GM10248 (cell line): Measurements from ENCODE around the gene NHLRC3.
"Not testable (repeated sequence)": the region's sequence is repeated elsewhere in the genome, so short reads cannot be mapped to it uniquely, and the experiment has no call there.

Experiments used
- CTCF ChIA-PET: fragments of 300-600 bp; sonication (Branson Sonifier 250); formaldehyde crosslinking; extraction: SDS; loops from one replicate; lab custom pipeline; 2021; ENCODE audit warnings: antibody characterized with exemption; lab: Yijun Ruan, JAX
- POLR2A ChIA-PET: fragments of 350-650 bp; sonication (Branson Sonifier 250); formaldehyde crosslinking; extraction: SDS; loops from one replicate; lab custom pipeline; 2020; ENCODE audit warnings: antibody characterized with exemption; lab: Yijun Ruan, JAX
- DNase-seq: peaks from one replicate; pipeline ENCODE4 v3.0.0; 2012; ENCODE audit errors: extremely low spot score
- CTCF ChIP-seq: IDR thresholded peaks from 2 replicates; pipeline ENCODE4 v1.5.1; 2012; ENCODE audit warnings: mild to moderate bottlenecking, low read depth; ENCODE audit errors: extremely low read depth, missing control alignments, control extremely low read depth

The NHLRC3 gene

GRCh38 chr13:39037880-39038568 lies at the start of gene NHLRC3, which contains the start of gene PROSER1:
NHLRC3 (plus strand) TSS chr13:39038456; CDS start chr13:39038640, 184 bp downstream.
PROSER1 (minus strand) TSS chr13:39038089; CDS start chr13:39037242, 847 bp downstream.
- peak; percentile 85 for DNase-seq
- ChIA-PET CTCF (interaction anchor here (0.8 to 1.6 kb wide), 7 partner anchors 10 to 578 kb away, joined by 3 to 6 read pairs (median 3); no protein-coding TSS in a partner anchor), POLR2A (interaction anchor here (1.5 kb wide), 1 partner anchor 10 kb away, joined by 6 read pairs; no protein-coding TSS in a partner anchor)
- TF ChIP-seq CTCF: no peak

DNA sequence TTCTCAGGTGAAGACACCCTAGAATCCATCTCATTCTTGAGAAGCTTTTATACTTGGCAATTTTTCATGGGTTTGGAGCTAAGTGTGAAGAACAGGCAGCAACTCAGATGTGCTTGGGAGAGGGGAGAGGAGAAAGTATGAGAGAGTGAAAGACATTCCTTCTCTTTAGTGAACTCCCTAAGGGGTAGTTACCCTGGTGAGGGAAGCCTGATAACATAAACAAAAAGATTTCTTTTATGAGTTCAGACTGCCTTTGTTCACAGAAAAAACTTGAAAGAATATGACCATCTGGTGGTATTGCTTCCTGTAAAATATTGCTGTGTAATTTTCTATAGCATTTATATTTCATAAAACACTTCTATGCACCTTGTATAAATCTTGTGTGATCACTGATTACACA lies 47.6 kb upstream of the NHLRC3 start, which contains the start of gene STOML3:
TSS of gene STOML3 (minus strand) at position 139 of the 400 bp plus-strand sequence. CDS start at position 29, 110 bp downstream.
- POLR2A ChIA-PET: no interaction called here
- DNase-seq: no peak
- CTCF ChIA-PET: interaction anchor here (0.9 to 1.3 kb wide), 2 partner anchors 9 to 22 kb away, joined by 3 to 5 read pairs; no protein-coding TSS in a partner anchor
- no peak for TF ChIP-seq CTCF

- TF ChIP-seq CTCF: no peak
- ChIA-PET POLR2A (no interaction called here), CTCF (interaction anchor here (1.1 to 1.8 kb wide), 3 partner anchors 12 to 23 kb away, joined by 4 to 6 read pairs (median 4); no protein-coding TSS in a partner anchor)
- DNase-seq: no peak
Observed at GRCh38 chr13:38993381-38993780, 44.9 kb upstream of the NHLRC3 start.

DNA sequence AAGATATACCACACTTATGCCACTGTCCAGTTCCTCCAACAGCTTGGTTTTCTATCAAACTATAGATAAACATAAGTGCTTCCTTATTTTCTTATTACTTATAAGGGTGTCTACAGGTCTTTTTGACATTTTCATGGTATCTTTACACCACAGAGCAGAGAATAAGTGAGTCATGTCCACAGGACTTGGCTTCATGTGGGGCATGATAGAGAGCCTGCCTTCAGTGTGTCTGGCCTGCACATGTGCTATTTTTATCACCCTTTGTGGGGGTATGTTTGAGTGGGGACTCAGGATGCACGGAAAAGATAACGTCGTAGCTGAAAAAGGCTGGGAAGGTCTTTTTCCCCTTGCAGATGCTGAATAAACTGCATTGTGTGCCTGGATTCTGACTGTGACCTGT lies 39.5 kb upstream of the NHLRC3 start:
- POLR2A ChIA-PET: no interaction called here
- no peak for DNase-seq
- no peak for TF ChIP-seq CTCF
- CTCF ChIA-PET: interaction anchor here (1.3 kb wide), 1 partner anchor 12 kb away, joined by 3 read pairs; no protein-coding TSS in a partner anchor

GRCh38 chr13:39006371-39007111 lies 31.7 kb upstream of the NHLRC3 start:
- CTCF ChIA-PET, POLR2A ChIA-PET: not testable (repeated sequence)

DNA sequence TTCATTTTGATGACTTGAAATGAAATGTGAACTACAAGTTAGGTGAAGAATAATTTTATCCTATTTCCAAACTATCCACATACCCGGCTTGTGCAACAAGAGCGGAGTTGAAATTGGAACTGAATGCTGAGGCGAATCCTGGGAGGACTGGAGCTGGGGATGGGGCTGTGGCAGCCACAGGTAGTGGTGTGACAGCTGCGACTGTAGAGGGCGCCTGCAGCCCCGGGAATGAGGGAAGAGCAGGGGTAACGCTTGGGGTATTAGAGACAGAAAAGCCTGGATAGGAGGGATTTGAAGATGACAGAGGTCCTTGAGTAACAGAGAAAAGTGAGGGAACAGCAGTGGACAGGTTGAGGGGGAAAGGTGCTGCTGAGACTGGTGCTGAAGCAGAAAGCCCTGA lies 25.6 kb upstream of the NHLRC3 start:
- ChIA-PET CTCF (interaction anchor here (1.0 to 1.7 kb wide), 3 partner anchors 13 to 21 kb away, joined by 3 to 4 read pairs (median 3); no protein-coding TSS in a partner anchor), POLR2A (no interaction called here)
- no peak for TF ChIP-seq CTCF
- DNase-seq: no peak

More at GRCh38 chr13:39006371-39007111, 31.7 kb upstream of the NHLRC3 start:
- not testable (repeated sequence) for DNase-seq

GRCh38 chr13:39013462-39013861 lies 24.8 kb upstream of the NHLRC3 start:
- ChIA-PET CTCF (interaction anchor here (1.0 kb wide), 1 partner anchor 22 kb away, joined by 3 read pairs; no protein-coding TSS in a partner anchor), POLR2A (no interaction called here)
- no peak for TF ChIP-seq CTCF
- no peak for DNase-seq
